Measurements from ENCODE around the gene TAF11L14. TPM values are rescaled to one million over a fixed set of nuclear protein-coding genes. Genes with fewer than 3 reads are reported as not detected.

Gene TAF11L14
- total RNA-seq: not detected in 2 replicates

GRCh38 chr5:17634160-17634559 is at the start of gene TAF11L14:
Gene TAF11L14 (plus strand): TSS chr5:17634460.

GRCh38 chr5:17585658-17586057 is 48.6 kb upstream of the TAF11L14 start, which contains the start of gene TAF11L7:
Gene TAF11L7 (minus strand): TSS chr5:17585758.

GRCh38 chr5:17590860-17591259 is 43.4 kb upstream of the TAF11L14 start, which contains the start of gene TAF11L8:
Gene TAF11L8 (minus strand): TSS chr5:17590960.

GRCh38 chr5:17594255-17594654 is 40.0 kb upstream of the TAF11L14 start, which contains the start of gene TAF11L9:
Gene TAF11L9 (minus strand): TSS chr5:17594394.

GRCh38 chr5:17597728-17598127 is 36.5 kb upstream of the TAF11L14 start, which contains the start of gene TAF11L10:
Gene TAF11L10 (minus strand): TSS chr5:17597828.

GRCh38 chr5:17603880-17604279 is 30.4 kb upstream of the TAF11L14 start, which contains the start of gene TAF11L11:
Gene TAF11L11 (plus strand): TSS chr5:17604183.

GRCh38 chr5:17610092-17610491 is 24.2 kb upstream of the TAF11L14 start, which contains the start of gene TAF11L12:
Gene TAF11L12 (plus strand): TSS chr5:17610392.

GRCh38 chr5:17631788-17632187 is 2.5 kb upstream of the TAF11L14 start, which contains the start of gene TAF11L13:
Gene TAF11L13 (plus strand): TSS chr5:17632088.

Other genes with a start within 250 kb of the TAF11L14 start
- not detected in 2 replicates for gene TAF11L2, start 136.2 kb upstream of the TAF11L14 start, total RNA-seq
- gene TAF11L3, start 116.1 kb upstream of the TAF11L14 start, total RNA-seq: not detected in 2 replicates
- gene TAF11L4, start 112.7 kb upstream of the TAF11L14 start, total RNA-seq: not detected in 2 replicates
- not detected in 2 replicates for gene TAF11L5, start 109.2 kb upstream of the TAF11L14 start, total RNA-seq
- not detected in 2 replicates for gene TAF11L6, start 105.8 kb upstream of the TAF11L14 start, total RNA-seq
- gene TAF11L7, start 48.7 kb upstream of the TAF11L14 start, total RNA-seq: not detected in 2 replicates
- gene TAF11L8, start 43.5 kb upstream of the TAF11L14 start, total RNA-seq: not detected in 2 replicates
- not detected in 2 replicates for gene TAF11L9, start 40.1 kb upstream of the TAF11L14 start, total RNA-seq
- gene TAF11L10, start 36.6 kb upstream of the TAF11L14 start, total RNA-seq: not detected in 2 replicates
- gene TAF11L11, start 30.3 kb upstream of the TAF11L14 start, total RNA-seq: not detected in 2 replicates
- not detected in 2 replicates for gene TAF11L12, start 24.1 kb upstream of the TAF11L14 start, total RNA-seq
- not detected in 2 replicates for gene TAF11L13, start 2.4 kb upstream of the TAF11L14 start, total RNA-seq